Fibroblast of lung (primary cell): ENCODE measurements around the gene FNDC3A.

Source experiments
- CTCF ChIP-seq, 2 donors: IDR thresholded peaks in 1 of 2; conservative IDR thresholded peaks in 1 of 2; 1 replicate in 1 of 2; 2 replicates in 1 of 2; pipeline ENCODE4 v1.5.1; 2011 to 2012; ENCODE audit warnings: low read length in 2 of 2, control low read depth in 1 of 2, inconsistent platforms in 1 of 2, low read depth in 1 of 2, mild to moderate bottlenecking in 1 of 2
- EZH2 ChIP-seq: IDR thresholded peaks from 2 replicates; pipeline ENCODE4 v1.5.1; 2012; ENCODE audit warnings: low read length, control low read depth, mild to moderate bottlenecking; ENCODE audit errors: missing control alignments

GRCh38 chr13:49071341-49071937 lies 95.7 kb downstream of the FNDC3A start:
- TF ChIP-seq CTCF (conservative IDR thresholded peaks at IDR 0.05 in 1 of 2, IDR thresholded peaks at IDR 0.05 in 1 of 2; ENCODE audit: low read depth in 1 of 2, low read length in 2 of 2) = no peak
- no peak for TF ChIP-seq EZH2
